Lung (tissue), 12 donors: ENCODE data around the gene LAMC2. TPM values are rescaled to one million over a fixed set of nuclear protein-coding genes. Genes with fewer than 3 reads are reported as not detected.

Experiments
- ATAC-seq: fragments of 200-7000 bp; cut with Tn5 transposase; one replicate; pipeline ENCODE4 v1.9.1; 2020; ENCODE audit warnings: moderate number of reproducible peaks; ENCODE audit not compliant: insufficient read depth, low FRiP score
- DNase-seq, 3 donors: peaks; one replicate each; pipeline ENCODE4 v3.0.0-alpha.2; 2013 to 2017
- H3K27ac ChIP-seq, 2 donors: one replicate each; pipeline ENCODE4 v1.5.1; 2013; ENCODE audit warnings: mild to moderate bottlenecking in 2 of 2, moderate library complexity in 2 of 2, control low read depth in 1 of 2, inconsistent platforms in 1 of 2, low read depth in 1 of 2, low read length in 1 of 2
- H3K27me3 ChIP-seq, 3 donors: one replicate each; pipeline ENCODE4 v1.5.1; 2013; ENCODE audit warnings: low read length in 2 of 3; ENCODE audit not compliant: control insufficient read depth in 3 of 3, insufficient read depth in 3 of 3
- H3K36me3 ChIP-seq, 4 donors: one replicate each; pipeline ENCODE4 v1.5.1; 2013; ENCODE audit warnings: low read length in 4 of 4, mild to moderate bottlenecking in 1 of 4, moderate library complexity in 1 of 4; ENCODE audit not compliant: control insufficient read depth in 4 of 4, insufficient read depth in 4 of 4
- H3K4me1 ChIP-seq, 5 donors: one replicate each; pipeline ENCODE4 v1.5.1; 2013; ENCODE audit warnings: low read length in 5 of 5, mild to moderate bottlenecking in 2 of 5, moderate library complexity in 1 of 5; ENCODE audit not compliant: control insufficient read depth in 5 of 5, insufficient read depth in 5 of 5
- H3K4me3 ChIP-seq: one replicate; pipeline ENCODE4 v1.5.1; 2013; ENCODE audit warnings: mild to moderate bottlenecking, control low read depth, moderate library complexity
- H3K9ac ChIP-seq, 2 donors: one replicate each; pipeline ENCODE4 v1.5.1; 2013; ENCODE audit warnings: low read length in 2 of 2, control low read depth in 1 of 2; ENCODE audit not compliant: insufficient read depth in 1 of 2
- H3K9me3 ChIP-seq, 4 donors: one replicate each; pipeline ENCODE4 v1.5.1; 2013; ENCODE audit warnings: low read length in 3 of 4, mild to moderate bottlenecking in 1 of 4, moderate library complexity in 1 of 4; ENCODE audit not compliant: control insufficient read depth in 4 of 4, insufficient read depth in 3 of 4
- CTCF ChIP-seq: IDR thresholded peaks from 2 replicates; pipeline ENCODE4 v1.5.1; 2012; ENCODE audit warnings: mild to moderate bottlenecking; ENCODE audit errors: control extremely low read depth, extremely low read depth
- WGBS, 2 donors: extraction: QIAGEN DNeasy Blood & Tissue Kit; methylation state at CpG; one replicate each; pipeline ENCODE4 v1.1.7; 2013; 5-methylcytosine and 5-hydroxymethylcytosine counted together
- polyA plus RNA-seq, 2 donors: library from polyadenylated mRNA; stranded (reverse); fragments of 200-250 nt; gene quantifications; one replicate each; pipeline ENCODE4 v1.2.1, GENCODE V29; 2013
- total RNA-seq, 2 donors: library from RNA; depleted of rRNA in 1 of 2; stranded (reverse); fragments of >200 nt in 1 of 2; gene quantifications; one replicate each; pipeline ENCODE4 v1.2.1, GENCODE V29; 2014 to 2021
- donor health status: control.
- donor health status: control.
- donor health status: Bipolar disorder and iron deficiency.
- donor health status: healthy.
- donor health status: DM: yes; HTN: yes; CAD: no.

LAMC2 gene
- total and polyA plus RNA-seq, 4 donors: 13.7 to 63.1 (median 40.3) TPM

GRCh38 chr1:183226361-183226760, 40.3 kb downstream of the LAMC2 start:
- Histone ChIP-seq H3K36me3 (no peaks in the 10 kb centered on the region), H3K9me3 (no peaks in the 10 kb centered on the region), H3K9ac (no peak overlapping the region), H3K27me3 (no peaks in the 10 kb centered on the region), H3K4me1 (peaks cover 0 to 9% (median 0%) of the 10 kb centered on the region in 5 donors), H3K4me3 (no peak overlapping the region), H3K27ac (no peak overlapping the region)
- no peak for TF ChIP-seq CTCF
- WGBS, 2 donors: 93% methylated on average over 4 of the region's 4 CpGs
- DNase-seq (no peak), ATAC-seq (no peak)

GRCh38 chr1:183226963-183227362, 40.9 kb downstream of the LAMC2 start:
- DNase-seq: no peak
- TF ChIP-seq CTCF: no peak
- WGBS, 2 donors: 67 to 76% methylated on average over 4 of the region's 4 CpGs

GRCh38 chr1:183227422-183228346, 41.6 kb downstream of the LAMC2 start:
- ATAC-seq (peak; percentile 72), DNase-seq (peak; percentile 67 to 68 (median 67))
- peak; percentile 28 for TF ChIP-seq CTCF
- no peaks in the 10 kb centered on the region for H3K36me3 ChIP-seq
- WGBS, 2 donors: 78 to 87% methylated on average over 16 of the region's 16 CpGs
- no peak overlapping the region for H3K27ac ChIP-seq
- H3K9ac ChIP-seq: no peak overlapping the region
- no peaks in the 10 kb centered on the region for H3K9me3 ChIP-seq
- peaks cover 0 to 9% (median 0%) of the 10 kb centered on the region in 5 donors for H3K4me1 ChIP-seq
- H3K27me3 ChIP-seq: no peaks in the 10 kb centered on the region
- no peak overlapping the region for H3K4me3 ChIP-seq

More at GRCh38 chr1:183226963-183227362, 40.9 kb downstream of the LAMC2 start:
- Histone ChIP-seq H3K4me3 (no peak overlapping the region), H3K4me1 (peaks cover 0 to 9% (median 0%) of the 10 kb centered on the region in 5 donors), H3K9ac (no peak overlapping the region), H3K36me3 (no peaks in the 10 kb centered on the region), H3K27me3 (no peaks in the 10 kb centered on the region), H3K9me3 (no peaks in the 10 kb centered on the region), H3K27ac (no peak overlapping the region)
- no peak for ATAC-seq
